ENCODE data around the gene DIP2C. TPM values are rescaled to one million over a fixed set of nuclear protein-coding genes. Genes with fewer than 3 reads are reported as not detected.

DIP2C gene
- total RNA-seq, 1 donor from 2014 or later: 2.5 TPM

DNA sequence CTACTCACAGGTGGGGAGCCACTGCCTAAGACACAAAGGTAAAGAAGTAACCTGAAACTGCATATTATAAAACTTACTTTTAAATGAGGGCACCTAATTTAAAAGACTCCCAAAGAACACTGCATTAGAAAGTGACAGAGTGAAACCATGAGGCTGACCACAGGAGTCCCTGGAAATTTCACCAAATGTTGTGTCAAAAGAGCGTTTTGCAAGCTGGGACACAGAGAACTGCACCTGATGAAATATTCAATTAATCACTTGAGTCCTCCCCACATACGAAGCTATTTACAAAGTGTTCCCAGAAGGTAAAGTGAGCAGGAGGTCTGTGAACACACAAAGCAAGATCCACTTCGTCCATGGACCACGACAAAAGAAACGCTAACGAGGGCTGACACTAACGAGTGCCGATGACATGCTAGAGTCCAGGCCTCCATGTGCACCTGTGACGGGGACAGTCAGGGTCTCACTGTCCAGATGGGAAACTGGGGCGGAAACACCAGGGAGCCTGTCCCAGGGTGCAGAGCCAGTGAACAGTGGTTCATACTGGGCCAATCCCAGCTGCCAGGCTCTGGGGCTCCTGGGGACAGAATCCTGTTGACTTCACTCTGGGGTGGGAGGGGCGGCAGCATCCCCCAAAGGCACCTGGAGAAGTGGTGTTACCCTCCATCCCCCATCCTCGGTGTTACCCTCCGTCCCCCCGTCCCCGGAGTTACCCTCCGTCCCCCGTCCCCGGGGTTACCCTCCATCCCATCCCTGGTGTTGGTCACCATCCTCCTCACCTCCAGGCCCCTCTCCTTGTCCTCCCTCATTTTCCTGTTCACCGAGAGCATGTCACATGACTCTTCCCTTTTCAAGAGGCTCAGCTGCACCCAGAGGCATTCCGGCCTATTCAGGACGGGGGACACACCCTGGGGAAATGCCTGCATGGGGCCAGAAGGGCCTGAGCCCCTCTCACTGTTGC, 63.4 kb downstream of the DIP2C start:
- intact Hi-C loops (cut with micrococcal nuclease): no loop called here

GRCh38 chr10:625333-625696, 64.2 kb downstream of the DIP2C start:
- intact Hi-C loops (cut with micrococcal nuclease): no loop called here

DNA sequence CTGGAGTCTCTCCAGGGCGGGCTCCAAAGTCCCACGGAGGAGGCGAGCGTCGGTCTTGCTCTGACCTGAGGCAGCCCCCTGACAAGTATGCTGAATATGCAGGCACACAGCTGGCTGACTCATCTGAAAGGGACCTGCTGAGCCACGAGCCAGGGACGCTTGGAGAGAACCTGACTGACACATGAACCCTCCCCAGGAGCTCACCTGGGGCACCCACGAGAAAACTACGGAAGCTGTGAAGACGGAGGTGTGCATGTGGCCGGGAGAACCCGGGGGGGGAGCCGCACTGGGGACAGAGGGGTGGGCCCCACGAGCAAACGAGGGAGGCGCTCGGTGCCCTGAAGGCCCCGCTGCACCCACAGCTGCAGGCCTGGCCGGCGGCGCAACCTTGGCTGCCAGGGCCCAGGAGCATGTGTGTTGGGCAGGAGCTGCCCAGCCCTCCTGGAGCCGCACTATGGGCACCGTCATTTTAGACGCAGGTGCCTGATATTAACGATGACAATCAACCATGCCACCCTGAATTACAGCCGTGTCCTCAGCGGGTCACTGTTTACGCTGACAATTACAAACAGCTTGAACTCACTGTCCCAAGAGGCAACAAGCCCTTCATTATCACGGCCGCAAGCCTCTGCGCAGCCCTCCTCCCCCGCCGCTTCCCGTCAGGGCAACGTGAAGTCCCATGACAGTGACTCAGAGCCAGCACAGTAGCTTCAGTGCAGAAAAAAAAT, 64.7 kb downstream of the DIP2C start:
- intact Hi-C loops (cut with micrococcal nuclease): no loop called here

DNA sequence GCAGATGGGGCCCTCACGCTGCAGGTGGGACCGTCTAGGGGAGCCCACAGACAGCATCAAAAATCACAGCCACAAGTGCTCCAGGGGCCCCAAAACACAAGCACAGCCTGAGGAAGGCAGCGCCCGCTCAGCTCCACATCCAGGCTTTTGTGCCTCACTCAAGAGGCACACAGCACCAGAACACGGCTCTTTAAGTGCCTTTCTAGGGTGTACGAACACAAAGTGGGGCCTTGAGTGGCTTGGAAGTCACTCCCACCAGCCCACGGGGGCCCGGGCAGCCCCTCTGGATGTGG, 65.2 kb downstream of the DIP2C start:
- intact Hi-C loops (cut with micrococcal nuclease): no loop called here

DNA sequence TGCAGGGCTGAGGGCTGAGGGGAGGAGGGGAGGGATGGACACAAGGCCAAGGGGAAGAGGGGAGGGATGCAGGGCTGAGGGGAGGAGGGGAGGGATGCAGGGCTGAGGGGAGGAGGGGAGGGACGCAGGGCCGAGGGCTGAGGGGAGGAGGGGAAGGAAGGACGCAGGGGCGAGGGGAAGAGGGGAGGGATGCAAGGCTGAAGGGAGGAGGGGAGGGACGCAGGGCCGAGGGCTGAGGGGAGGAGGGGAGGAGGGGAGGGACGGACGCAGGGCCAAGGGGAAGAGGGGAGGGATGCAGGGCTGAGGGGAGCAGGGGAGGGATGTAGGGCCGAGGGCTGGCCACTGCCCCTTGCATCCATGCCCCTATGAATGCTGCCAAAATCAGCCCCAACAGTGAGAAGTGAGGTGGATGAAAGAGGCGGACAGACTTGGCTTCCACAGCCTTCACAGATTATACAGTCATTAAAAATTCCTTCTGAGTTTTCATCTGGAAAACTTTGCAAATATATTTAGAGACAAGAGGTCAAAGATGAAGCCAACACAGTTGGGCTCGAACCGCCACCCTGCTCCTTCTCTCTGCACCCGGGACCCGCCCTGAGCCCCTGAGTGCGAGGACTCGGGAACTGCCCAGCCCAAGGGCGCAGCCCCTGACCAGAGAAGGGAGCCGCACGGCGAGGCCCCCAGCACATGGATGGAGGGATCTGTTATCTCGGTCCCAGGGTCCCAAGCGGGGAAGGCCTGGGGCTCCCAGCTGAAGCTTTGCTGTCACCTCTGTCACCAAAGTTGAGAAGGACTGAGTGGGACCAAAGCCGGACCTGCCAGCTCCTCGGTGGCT, 65.8 kb downstream of the DIP2C start:
- intact Hi-C loops (cut with micrococcal nuclease): no loop called here

DNA sequence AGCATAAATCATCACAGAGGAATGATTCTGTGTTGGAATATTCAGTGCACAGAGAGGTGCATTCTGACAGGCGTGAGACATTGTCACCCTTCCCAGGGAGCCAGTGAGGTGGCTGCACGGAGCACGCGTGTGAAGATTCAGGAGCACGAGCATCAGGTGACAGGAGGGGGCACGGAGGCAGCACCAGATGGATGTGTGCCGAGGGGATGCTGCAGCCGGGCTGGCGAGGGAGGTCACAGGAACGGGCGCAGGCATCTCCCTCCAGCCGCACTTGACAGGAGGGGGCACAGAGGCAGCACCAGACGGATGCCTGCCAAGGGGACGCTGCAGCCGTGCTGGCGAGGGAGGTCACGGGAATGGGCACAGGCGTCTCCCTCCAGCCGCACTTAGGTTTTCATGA, 66.5 kb downstream of the DIP2C start:
- intact Hi-C loops (cut with micrococcal nuclease): no loop called here

DNA sequence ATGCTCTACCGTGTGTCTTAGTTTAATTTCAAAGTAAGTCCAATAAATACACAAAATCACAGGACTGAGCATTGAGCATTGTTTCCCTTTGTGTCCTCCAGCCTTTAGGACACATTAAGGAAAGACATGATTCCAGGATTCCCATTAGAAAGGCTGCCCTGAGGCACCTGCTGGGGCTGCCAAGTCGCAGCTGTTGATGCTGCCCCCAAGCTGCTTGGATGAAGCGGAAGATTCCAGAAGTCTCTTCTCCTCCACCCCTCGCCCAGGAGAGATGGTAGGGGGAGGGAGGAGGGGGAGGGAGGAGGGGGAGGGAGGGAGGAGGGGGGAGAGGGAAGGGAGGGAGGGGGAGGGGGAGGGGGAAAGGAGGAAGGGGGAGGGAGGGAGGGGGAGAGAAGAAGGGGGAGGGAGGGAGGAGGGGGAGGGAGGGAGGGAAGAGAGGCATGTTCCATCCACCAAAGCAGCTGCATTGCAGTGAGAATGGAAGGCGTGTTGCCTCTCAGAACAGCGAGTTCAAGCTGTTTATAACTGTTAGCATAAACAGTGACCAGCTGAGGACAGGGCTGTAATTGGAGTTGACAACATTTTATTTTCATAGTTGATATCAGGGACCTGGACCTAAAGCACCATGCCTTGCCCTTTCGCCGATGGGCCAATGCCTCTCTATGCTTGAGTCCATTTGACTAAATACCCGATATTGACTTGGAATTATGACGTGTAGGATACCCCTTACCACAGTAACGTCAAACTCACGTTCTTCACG, 67.3 kb downstream of the DIP2C start:
- intact Hi-C loops (cut with micrococcal nuclease): no loop called here

DNA sequence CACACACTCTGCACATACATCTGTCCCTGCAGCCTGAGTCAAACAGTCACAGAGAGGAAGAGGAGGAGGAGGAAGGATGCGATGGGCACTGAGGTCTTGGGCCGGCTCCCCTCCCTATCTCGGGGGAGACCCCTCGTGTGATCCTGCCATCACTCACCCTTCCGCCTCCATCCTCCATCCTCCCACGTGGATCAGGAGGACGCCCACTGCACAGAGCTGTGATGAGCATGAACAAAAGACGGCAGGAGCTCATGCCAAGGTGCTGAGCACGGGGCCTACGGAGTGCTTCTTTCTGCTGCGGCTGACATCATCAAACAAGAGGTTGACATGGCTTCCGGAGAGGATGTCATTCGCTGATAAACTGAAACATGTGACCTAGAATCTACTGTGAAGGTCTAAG, 68.0 kb downstream of the DIP2C start:
- intact Hi-C loops (cut with micrococcal nuclease): no loop called here

DNA sequence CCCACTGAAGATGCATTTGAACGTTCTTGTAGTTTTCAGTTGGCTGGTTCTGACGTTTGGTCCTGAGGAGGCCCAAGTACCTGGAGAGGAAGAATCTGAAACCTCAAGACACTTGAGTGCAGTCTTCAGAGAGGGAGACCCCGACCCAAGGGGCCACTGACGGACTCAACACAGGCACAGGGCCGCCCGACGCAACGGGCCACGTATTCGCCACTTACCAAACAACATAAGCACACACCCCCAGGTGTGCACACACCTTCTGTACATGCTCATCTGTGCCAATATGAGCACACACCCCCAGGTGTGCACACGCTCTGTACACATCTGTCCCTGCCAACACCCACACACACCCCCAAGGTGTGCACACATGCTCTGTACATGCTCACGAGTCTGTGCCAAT, 68.5 kb downstream of the DIP2C start:
- intact Hi-C loops (cut with micrococcal nuclease): no loop called here

GRCh38 chr10:620417-620816, 69.1 kb downstream of the DIP2C start:
- intact Hi-C loops (cut with micrococcal nuclease): no loop called here

GRCh38 chr10:619710-620109, 69.8 kb downstream of the DIP2C start:
- intact Hi-C loops (cut with micrococcal nuclease): no loop called here

DNA sequence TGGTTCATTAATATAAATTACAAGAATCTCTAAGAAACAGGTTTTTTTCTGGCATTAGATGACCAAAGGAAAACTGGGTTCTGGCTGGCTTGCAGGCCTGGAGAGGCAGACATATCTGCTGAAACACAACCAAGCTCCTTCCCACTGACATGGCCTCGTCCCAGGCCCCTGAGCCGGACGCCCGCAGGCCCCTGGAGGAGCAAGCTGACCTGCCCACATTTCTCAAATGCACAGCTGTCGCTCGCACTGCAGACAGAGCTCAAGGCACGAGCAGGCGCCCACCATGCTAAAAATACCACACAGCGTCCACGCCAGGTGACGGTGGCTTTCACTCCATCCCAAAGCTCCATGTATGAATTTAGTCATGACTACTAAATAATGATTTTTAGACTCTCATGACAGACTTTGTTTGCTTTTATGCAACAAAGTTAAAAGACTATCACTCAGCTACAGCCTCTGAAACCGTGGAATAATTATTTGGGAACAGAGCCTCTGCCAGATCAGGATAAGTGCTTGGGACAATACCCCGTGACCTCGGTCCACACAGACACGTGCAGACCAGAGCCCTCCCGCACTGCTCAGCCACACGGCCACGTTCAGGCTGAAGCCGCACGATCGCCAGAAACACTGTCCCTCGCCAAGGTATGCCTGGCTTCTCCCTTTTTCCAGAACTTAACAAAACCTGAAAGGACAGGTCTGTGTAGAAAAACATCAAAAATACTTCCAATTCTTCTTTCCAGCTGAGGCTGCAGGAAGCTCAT, 71.1 kb downstream of the DIP2C start:
- intact Hi-C loops (cut with micrococcal nuclease): no loop called here

DNA sequence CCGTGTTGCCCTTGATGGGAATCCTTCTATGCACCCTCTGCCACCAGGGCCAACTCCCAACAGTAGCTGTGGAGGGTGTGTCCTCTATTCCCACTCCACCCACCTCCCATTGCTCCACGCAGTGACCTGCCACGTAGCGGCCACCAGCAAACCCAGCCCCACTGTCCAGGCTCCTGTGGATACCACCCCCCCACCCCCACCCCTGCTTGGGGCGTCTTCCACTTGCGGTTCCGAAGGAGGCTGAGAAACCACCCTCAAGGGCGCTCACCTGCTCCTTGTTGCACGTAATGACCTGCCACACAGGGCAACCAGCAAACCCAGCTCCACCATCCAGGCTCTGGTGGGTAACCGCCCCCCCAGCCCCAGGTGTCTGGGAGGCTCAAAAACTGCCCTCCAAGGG, 72.0 kb downstream of the DIP2C start:
- intact Hi-C loops (cut with micrococcal nuclease): no loop called here

GRCh38 chr10:615583-616152, 73.8 kb downstream of the DIP2C start:
- intact Hi-C loops (cut with micrococcal nuclease): no loop called here

DNA sequence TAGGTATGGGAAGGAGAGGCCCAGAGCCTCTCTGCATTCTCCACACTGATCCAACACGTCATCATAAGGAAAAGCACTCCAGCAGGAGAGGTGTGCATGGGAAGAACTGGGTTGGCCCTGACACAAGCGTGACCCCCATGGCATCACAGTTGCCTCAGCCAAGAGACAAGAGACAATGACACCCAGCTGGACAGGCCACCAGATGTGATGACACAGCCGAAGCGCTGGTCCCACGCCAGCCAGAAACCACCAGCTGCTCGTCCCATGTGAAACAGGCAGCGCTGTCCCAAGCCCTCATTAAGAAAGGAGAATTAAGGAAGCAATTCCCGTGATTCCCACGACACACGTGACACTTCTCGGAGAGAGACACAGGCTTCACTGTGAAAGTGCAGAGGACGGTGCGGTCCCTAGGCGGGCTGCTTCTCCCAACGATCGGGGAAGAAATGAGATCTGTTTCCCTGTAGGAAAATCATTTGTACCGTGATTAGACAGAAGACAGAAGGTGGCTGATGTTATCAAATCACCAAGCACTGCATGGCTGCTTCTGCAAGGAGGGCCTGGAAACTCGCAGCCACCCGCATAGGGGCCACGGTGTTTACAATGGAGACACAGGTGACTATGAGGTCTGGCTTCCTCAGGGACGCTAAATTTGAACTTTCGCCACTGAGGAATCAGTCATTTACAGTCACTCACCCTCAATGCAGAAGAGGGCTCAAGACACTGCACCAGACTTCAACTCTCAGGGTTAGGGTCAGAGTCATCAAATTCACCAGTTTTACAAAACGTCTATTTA, 74.5 kb downstream of the DIP2C start:
- intact Hi-C loops (cut with micrococcal nuclease): no loop called here

GRCh38 chr10:614139-614711, 75.2 kb downstream of the DIP2C start:
- intact Hi-C loops (cut with micrococcal nuclease): no loop called here

GRCh38 chr10:613271-614138, 76.0 kb downstream of the DIP2C start:
- intact Hi-C loops (cut with micrococcal nuclease): no loop called here

DNA sequence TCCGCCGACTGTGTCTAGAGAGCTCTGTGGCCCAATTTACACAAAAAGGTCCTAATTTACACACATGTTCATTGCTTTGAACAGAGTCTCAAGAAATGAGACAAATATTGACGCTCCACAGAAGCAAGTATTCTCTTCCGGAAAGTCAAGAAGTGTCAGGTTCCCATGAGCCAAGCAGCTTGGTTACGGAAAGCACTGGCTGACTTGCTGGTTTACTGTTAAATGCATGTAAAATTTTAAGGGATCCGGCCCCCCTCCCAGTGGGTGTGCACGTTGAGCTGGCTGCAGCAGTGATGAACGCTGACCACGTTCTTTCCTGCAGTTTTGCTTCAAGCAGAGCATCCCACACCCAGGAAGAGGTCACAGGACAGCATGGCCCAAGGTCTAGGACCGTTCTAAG, 76.8 kb downstream of the DIP2C start:
- intact Hi-C loops (cut with micrococcal nuclease): no loop called here
